IMR-90 (cell line): Measurements from ENCODE around the gene EEF1G. TPM values are rescaled to one million over a fixed set of nuclear protein-coding genes. Genes with fewer than 3 reads are reported as not detected.
A peak's percentile ranks its signal among the peaks of the same experiment; 100 is the strongest.

Source experiments
- ATAC-seq: fragments of 200-7000 bp; cut with Tn5 transposase; 2 replicates; pipeline ENCODE4 v1.9.1; 2020; ENCODE audit warnings: low read depth, mild to moderate bottlenecking, moderate library complexity
- BruUV-seq: library from RNA; stranded (reverse); fragments of 400-500 nt; replicated peaks from 2 replicates; lab custom pipeline; 2021; lab: Mats Ljungman, UMichigan
- CTCF ChIA-PET: fragments of 300-600 bp; formaldehyde crosslinking; extraction: SDS; loops from one replicate; lab custom pipeline; 2021; ENCODE audit warnings: antibody characterized with exemption; lab: Yijun Ruan, JAX
- POLR2A ChIA-PET: fragments of 300-600 bp; sonication (Branson Sonifier 250); formaldehyde crosslinking; loops from one replicate; lab custom pipeline; 2022; ENCODE audit warnings: antibody characterized with exemption; ENCODE audit not compliant: unreplicated experiment; lab: Charles Lee
- DNase-seq: peaks from one replicate; pipeline ENCODE4 v3.0.0; 2013
- H2AFZ ChIP-seq: replicated peaks from 2 replicates; pipeline ENCODE3; 2013; ENCODE audit warnings: low read length, mild to moderate bottlenecking; ENCODE audit not compliant: poor library complexity
- H2AK5ac ChIP-seq: 2 replicates; pipeline ENCODE4 v1.6.1; 2013; ENCODE audit warnings: low read depth, low read length, inconsistent platforms
- H2AK9ac ChIP-seq: replicated peaks from 2 replicates; pipeline ENCODE3; 2013; ENCODE audit warnings: mild to moderate bottlenecking, low read depth, low read length, moderate library complexity; ENCODE audit not compliant: poor library complexity
- H2BK120ac ChIP-seq: 2 replicates; pipeline ENCODE4 v1.6.1; 2013; ENCODE audit warnings: low read depth, low read length, inconsistent platforms
- H2BK15ac ChIP-seq: 3 replicates; pipeline ENCODE4 v1.6.1; 2013; ENCODE audit warnings: low read depth, low read length, inconsistent platforms
- H2BK20ac ChIP-seq: 2 replicates; pipeline ENCODE4 v1.6.1; 2013; ENCODE audit warnings: low read depth, mild to moderate bottlenecking, inconsistent platforms, low read length, moderate library complexity
- H2BK5ac ChIP-seq: 2 replicates; pipeline ENCODE4 v1.6.1; 2013; ENCODE audit warnings: mild to moderate bottlenecking, low read depth, low read length, inconsistent platforms; ENCODE audit not compliant: poor library complexity, severe bottlenecking
- H3K14ac ChIP-seq: replicated peaks from 2 replicates; pipeline ENCODE4 v1.6.1; 2013; ENCODE audit warnings: low read depth, low read length, inconsistent platforms
- H3K18ac ChIP-seq: 2 replicates; pipeline ENCODE4 v1.6.1; 2013; ENCODE audit warnings: low read depth, low read length, control low read depth
- H3K23ac ChIP-seq: 2 replicates; pipeline ENCODE4 v1.6.1; 2013; ENCODE audit warnings: low read depth, low read length, inconsistent platforms
- H3K27ac ChIP-seq: 2 replicates; pipeline ENCODE4 v1.5.1; 2013; ENCODE audit warnings: mild to moderate bottlenecking, control low read depth, low read length; ENCODE audit not compliant: insufficient read depth
- H3K27me3 ChIP-seq: 2 replicates; pipeline ENCODE4 v1.6.1; 2013; ENCODE audit warnings: low read length; ENCODE audit not compliant: control insufficient read depth, insufficient read depth
- H3K36me3 ChIP-seq: 2 replicates; pipeline ENCODE4 v1.6.1; 2013; ENCODE audit warnings: low read length, mixed read lengths; ENCODE audit not compliant: control insufficient read depth, insufficient read depth
- H3K4ac ChIP-seq: 2 replicates; pipeline ENCODE4 v1.6.1; 2013; ENCODE audit warnings: low read depth, low read length, inconsistent platforms
- H3K4me1 ChIP-seq: 2 replicates; pipeline ENCODE4 v1.6.1; 2013; ENCODE audit warnings: low read length, mixed read lengths; ENCODE audit not compliant: control insufficient read depth, insufficient read depth
- H3K4me2 ChIP-seq: 2 replicates; pipeline ENCODE4 v1.6.1; 2013; ENCODE audit warnings: low read depth, mild to moderate bottlenecking, control low read depth, low read length, moderate library complexity
- H3K4me3 ChIP-seq: 2 replicates; pipeline ENCODE4 v1.5.1; 2013; ENCODE audit warnings: low read depth, mild to moderate bottlenecking, control low read depth, low read length, moderate library complexity; ENCODE audit not compliant: insufficient read depth
- H3K56ac ChIP-seq: 2 replicates; pipeline ENCODE4 v1.6.1; 2013; ENCODE audit warnings: low read length, inconsistent platforms; ENCODE audit not compliant: insufficient read depth; ENCODE audit errors: extremely low read depth
- H3K79me1 ChIP-seq, 2 experiments: 2 replicates each; pipeline ENCODE4 v1.6.1; 2013; ENCODE audit warnings: low read length in 2 of 2, inconsistent platforms in 1 of 2, low read depth in 1 of 2
- H3K9ac ChIP-seq: 2 replicates; pipeline ENCODE4 v1.6.1; 2013; ENCODE audit warnings: low read depth, low read length, control low read depth
- H3K9me1 ChIP-seq: 2 replicates; pipeline ENCODE4 v1.6.1; 2013; ENCODE audit warnings: low read length, inconsistent platforms; ENCODE audit not compliant: insufficient read depth
- H3K9me3 ChIP-seq: 2 replicates; pipeline ENCODE4 v1.6.1; 2013; ENCODE audit warnings: low read length; ENCODE audit not compliant: control insufficient read depth, insufficient read depth
- H4K20me1 ChIP-seq: 2 replicates; pipeline ENCODE4 v1.6.1; 2013; ENCODE audit warnings: low read length, inconsistent platforms; ENCODE audit not compliant: insufficient read depth
- H4K5ac ChIP-seq: 2 replicates; pipeline ENCODE4 v1.6.1; 2013; ENCODE audit warnings: mild to moderate bottlenecking, low read depth, low read length, control low read depth
- H4K8ac ChIP-seq, 2 experiments: 2 replicates each; pipeline ENCODE4 v1.6.1; 2013; ENCODE audit warnings: low read depth in 2 of 2, low read length in 2 of 2, control low read depth in 1 of 2, inconsistent platforms in 1 of 2
- H4K91ac ChIP-seq: 2 replicates; pipeline ENCODE4 v1.6.1; 2013; ENCODE audit warnings: low read depth, low read length, inconsistent platforms; ENCODE audit not compliant: insufficient read depth
- BHLHE40 ChIP-seq: fragments of 150-350 bp; IDR thresholded peaks from 2 replicates; pipeline ENCODE4 v1.6.1; 2016; ENCODE audit warnings: mild to moderate bottlenecking, low read depth, low read length
- CEBPB ChIP-seq: IDR thresholded peaks from 2 replicates; pipeline ENCODE4 v1.6.1; 2012; ENCODE audit warnings: low read depth, low read length, improper control_type of control experiment
- CHD1 ChIP-seq: IDR thresholded peaks from 2 replicates; pipeline ENCODE4 v1.6.1; 2012; ENCODE audit warnings: low read depth, low read length, improper control_type of control experiment
- FOS ChIP-seq: fragments of 150-350 bp; IDR thresholded peaks from 2 replicates; pipeline ENCODE4 v1.6.1; 2016; ENCODE audit warnings: low read depth, low read length
- MAFK ChIP-seq: IDR thresholded peaks from 2 replicates; pipeline ENCODE4 v1.6.1; 2012; ENCODE audit warnings: low read depth, low read length, improper control_type of control experiment
- MAZ ChIP-seq: IDR thresholded peaks from 2 replicates; pipeline ENCODE4 v1.6.1; 2012; ENCODE audit warnings: low read depth, mild to moderate bottlenecking, low read length, improper control_type of control experiment, moderate library complexity, borderline replicate concordance
- MXI1 ChIP-seq: IDR thresholded peaks from 2 replicates; pipeline ENCODE4 v1.6.1; 2012; ENCODE audit warnings: low read depth, mild to moderate bottlenecking, low read length, moderate library complexity, borderline replicate concordance
- POLR2A ChIP-seq: IDR thresholded peaks from 2 replicates; pipeline ENCODE4 v1.6.1; 2012; ENCODE audit warnings: mild to moderate bottlenecking, low read depth, low read length
- RAD21 ChIP-seq: IDR thresholded peaks from 2 replicates; pipeline ENCODE4 v1.6.1; 2012; ENCODE audit warnings: low read length, improper control_type of control experiment
- RCOR1 ChIP-seq: IDR thresholded peaks from 2 replicates; pipeline ENCODE4 v1.6.1; 2012; ENCODE audit warnings: mild to moderate bottlenecking, low read length, improper control_type of control experiment; ENCODE audit not compliant: insufficient replicate concordance
- WGBS, 2 experiments: methylation state at CpG; one replicate each; pipeline versions ENCODE4 v1.1.5 to v1.1.7; 2013; ENCODE audit warnings: missing lambda C conversion rate in 2 of 2; ENCODE audit not compliant: insufficient read length in 1 of 2; ENCODE audit errors: extremely low coverage in 2 of 2; 5-methylcytosine and 5-hydroxymethylcytosine counted together
- dilution Hi-C: fragments of 300-500 bp; cut with HindIII; formaldehyde crosslinking; loops from one replicate; pipeline ENCODE4 v1.14.3; 2018; ENCODE audit warnings: low sequenced_read_pairs; ENCODE audit not compliant: unreplicated experiment
- in situ Hi-C: fragments of 300-500 bp; cut with MboI; formaldehyde crosslinking; loops from 3 replicates; pipeline ENCODE4 v1.14.3; 2019; ENCODE audit warnings: low sequenced_read_pairs, inconsistent platforms, mixed read lengths
- intact Hi-C: fragments of 100-400 bp; cut with micrococcal nuclease; formaldehyde crosslinking; loops from 2 replicates; pipeline ENCODE4 v1.10.0; 2022
- polyA plus RNA-seq, 3 experiments: library from polyadenylated mRNA; depleted of rRNA; stranded (reverse); fragments of >200 nt; gene quantifications; 2 replicates each; pipeline ENCODE4 v1.2.3, GENCODE V29; 2012; ENCODE audit warnings: low replicate concordance in 1 of 3
- total RNA-seq: library from RNA; depleted of rRNA; stranded (reverse); fragments of >200 nt; gene quantifications from 2 replicates; pipeline ENCODE4 v1.2.3, GENCODE V29; 2012
- TF ChIP-seq, protein P1 (sequence below): conservative IDR thresholded peaks from 2 replicates; pipeline ENCODE4 v1.5.1; 2012; ENCODE audit warnings: mild to moderate bottlenecking, low read depth, low read length, improper control_type of control experiment
- TF ChIP-seq, protein P2 (sequence below): fragments of 150-350 bp; IDR thresholded peaks from 2 replicates; pipeline ENCODE4 v1.6.1; 2017; ENCODE audit warnings: mild to moderate bottlenecking, antibody characterized with exemption, low read length, low read depth
- TF ChIP-seq, protein P3 (sequence below): fragments of 150-350 bp; IDR thresholded peaks from 2 replicates; pipeline ENCODE4 v1.6.1; 2016; ENCODE audit warnings: low read depth, mild to moderate bottlenecking, low read length, moderate library complexity, borderline replicate concordance

Gene EEF1G
- total and polyA plus RNA-seq, 2 of the 4 experiments (the other 2 are of a cell fraction): 1,684 to 1,857 TPM

DNA sequence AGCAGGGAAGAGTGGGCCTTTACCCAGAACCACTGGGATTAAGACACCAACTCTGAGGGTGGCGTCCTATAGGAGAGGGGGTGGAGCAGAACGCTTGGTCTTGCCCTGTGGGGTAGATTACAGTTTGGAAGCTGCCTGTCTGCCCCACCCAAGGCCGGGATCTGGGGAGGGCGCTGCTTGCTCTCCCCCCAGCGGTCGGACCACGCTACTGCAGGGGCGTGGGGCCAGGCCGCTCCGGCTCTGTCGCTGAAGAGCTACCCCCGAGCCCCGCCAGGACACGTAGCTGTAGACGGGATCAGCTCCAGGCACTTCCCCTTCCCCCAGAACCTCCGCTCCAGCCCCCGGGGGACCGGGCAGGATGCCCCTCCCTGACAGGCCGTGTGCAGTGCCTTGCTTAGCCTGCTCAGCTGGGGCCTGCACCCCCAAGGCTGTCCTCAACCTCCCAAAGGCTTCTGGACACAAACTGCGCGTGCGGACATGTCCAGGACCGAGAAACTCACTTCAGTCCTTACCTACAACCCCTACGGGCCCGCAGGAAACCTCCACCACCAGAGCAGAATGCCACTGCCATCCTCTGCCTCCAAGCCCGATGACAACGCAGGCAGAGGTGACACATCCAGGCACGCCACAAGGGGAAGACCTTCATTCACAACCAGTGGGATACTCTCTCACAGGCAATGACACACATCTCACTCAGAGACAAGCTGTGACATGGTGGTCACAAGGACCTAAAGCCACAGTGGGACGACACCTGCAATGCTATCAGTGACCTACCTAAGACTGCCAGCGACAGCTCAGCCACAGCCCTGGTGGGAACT, 30.7 kb downstream of the EEF1G start:
- H2AFZ ChIP-seq: no peak overlapping the region
- intact Hi-C loops (loop anchor here (1.0 to 5.0 kb wide), 3 partner anchors 36 to 148 kb away; no protein-coding TSS in a partner anchor), in situ Hi-C loops (no loop called here), dilution Hi-C loops (no loop called here)
- peak overlapping the region; percentile 83 for H3K4me2 ChIP-seq
- H2BK20ac ChIP-seq: 0 out of 2 replicates have a peak overlapping the region, but pooled peaks have one; percentile 10
- peak overlapping the region; percentile 94 for H3K27ac ChIP-seq
- peaks cover 50% of the 10 kb centered on the region for H3K4me1 ChIP-seq
- peak; percentile 44 for ATAC-seq
- H4K8ac ChIP-seq: peak overlapping the region; percentile 32; a peak in 3 of 4 replicates
- peak overlapping the region; percentile 81 for H3K56ac ChIP-seq
- BruUV-seq: no TSS peak
- peak overlapping the region; percentile 93 for H3K14ac ChIP-seq
- DNase-seq: peak; percentile 70
- H3K27me3 ChIP-seq: no peaks in the 10 kb centered on the region
- 16% methylated on average over 11 of the region's 30 CpGs; no CpG with 5 or more reads in 1 of the 2 experiments for WGBS, 2 experiments
- POLR2A ChIA-PET: interaction anchor here (0.5 to 3.6 kb wide), 6 partner anchors 10 to 152 kb away, joined by 3 to 16 read pairs (median 8); partner anchors contain the start of gene EEF1G
- H2AK5ac ChIP-seq: peak overlapping the region; percentile 89
- peaks cover 0 to 39% of the 10 kb centered on the region in 2 experiments; a peak in 2 of 4 replicates for H3K79me1 ChIP-seq
- no peaks in the 10 kb centered on the region for H3K9me3 ChIP-seq
- peak overlapping the region; percentile 74 for H2AK9ac ChIP-seq
- CTCF ChIA-PET: interaction anchor here (0.6 to 4.1 kb wide), 20 partner anchors 11 to 148 kb away, joined by 3 to 31 read pairs (median 6); partner anchors contain the start of genes EEF1G and SCGB1A1
- H2BK15ac ChIP-seq: no peak overlapping the region; the same call in 2 of the 3 replicates
- peak overlapping the region; percentile 57 for H2BK120ac ChIP-seq
- peak overlapping the region; percentile 1 for H3K18ac ChIP-seq
- H4K5ac ChIP-seq: peak overlapping the region; percentile 41; the same call in 1 of the 2 replicates
- peak overlapping the region; percentile 98 for H2BK5ac ChIP-seq
- H3K9me1 ChIP-seq: peaks cover 21% of the 10 kb centered on the region
- peaks cover 76% of the 10 kb centered on the region for H4K20me1 ChIP-seq
- peak overlapping the region; percentile 95 for H3K4ac ChIP-seq
- H3K36me3 ChIP-seq: peaks cover 17% of the 10 kb centered on the region
- peak overlapping the region; percentile 86 for H4K91ac ChIP-seq
- H3K4me3 ChIP-seq: peak overlapping the region; percentile 85
- peak overlapping the region; percentile 93 for H3K9ac ChIP-seq
- peak overlapping the region; percentile 89 for H3K23ac ChIP-seq
- TF ChIP-seq MAZ (peak; percentile 75; the same call in 1 of the 2 replicates), RAD21 (peak; percentile 92), FOS (no peak), BHLHE40 (no peak), CEBPB (no peak), POLR2A (no peak), RCOR1 (no peak), CHD1 (no peak), MAFK (no peak), MXI1 (0 out of 2 replicates have a peak, but pooled peaks have one; percentile 59)
- TF ChIP-seq, protein P1, sequence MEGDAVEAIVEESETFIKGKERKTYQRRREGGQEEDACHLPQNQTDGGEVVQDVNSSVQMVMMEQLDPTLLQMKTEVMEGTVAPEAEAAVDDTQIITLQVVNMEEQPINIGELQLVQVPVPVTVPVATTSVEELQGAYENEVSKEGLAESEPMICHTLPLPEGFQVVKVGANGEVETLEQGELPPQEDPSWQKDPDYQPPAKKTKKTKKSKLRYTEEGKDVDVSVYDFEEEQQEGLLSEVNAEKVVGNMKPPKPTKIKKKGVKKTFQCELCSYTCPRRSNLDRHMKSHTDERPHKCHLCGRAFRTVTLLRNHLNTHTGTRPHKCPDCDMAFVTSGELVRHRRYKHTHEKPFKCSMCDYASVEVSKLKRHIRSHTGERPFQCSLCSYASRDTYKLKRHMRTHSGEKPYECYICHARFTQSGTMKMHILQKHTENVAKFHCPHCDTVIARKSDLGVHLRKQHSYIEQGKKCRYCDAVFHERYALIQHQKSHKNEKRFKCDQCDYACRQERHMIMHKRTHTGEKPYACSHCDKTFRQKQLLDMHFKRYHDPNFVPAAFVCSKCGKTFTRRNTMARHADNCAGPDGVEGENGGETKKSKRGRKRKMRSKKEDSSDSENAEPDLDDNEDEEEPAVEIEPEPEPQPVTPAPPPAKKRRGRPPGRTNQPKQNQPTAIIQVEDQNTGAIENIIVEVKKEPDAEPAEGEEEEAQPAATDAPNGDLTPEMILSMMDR: peak; percentile 92
- TF ChIP-seq, protein P2, sequence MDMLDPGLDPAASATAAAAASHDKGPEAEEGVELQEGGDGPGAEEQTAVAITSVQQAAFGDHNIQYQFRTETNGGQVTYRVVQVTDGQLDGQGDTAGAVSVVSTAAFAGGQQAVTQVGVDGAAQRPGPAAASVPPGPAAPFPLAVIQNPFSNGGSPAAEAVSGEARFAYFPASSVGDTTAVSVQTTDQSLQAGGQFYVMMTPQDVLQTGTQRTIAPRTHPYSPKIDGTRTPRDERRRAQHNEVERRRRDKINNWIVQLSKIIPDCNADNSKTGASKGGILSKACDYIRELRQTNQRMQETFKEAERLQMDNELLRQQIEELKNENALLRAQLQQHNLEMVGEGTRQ: no peak
- TF ChIP-seq, protein P3, sequence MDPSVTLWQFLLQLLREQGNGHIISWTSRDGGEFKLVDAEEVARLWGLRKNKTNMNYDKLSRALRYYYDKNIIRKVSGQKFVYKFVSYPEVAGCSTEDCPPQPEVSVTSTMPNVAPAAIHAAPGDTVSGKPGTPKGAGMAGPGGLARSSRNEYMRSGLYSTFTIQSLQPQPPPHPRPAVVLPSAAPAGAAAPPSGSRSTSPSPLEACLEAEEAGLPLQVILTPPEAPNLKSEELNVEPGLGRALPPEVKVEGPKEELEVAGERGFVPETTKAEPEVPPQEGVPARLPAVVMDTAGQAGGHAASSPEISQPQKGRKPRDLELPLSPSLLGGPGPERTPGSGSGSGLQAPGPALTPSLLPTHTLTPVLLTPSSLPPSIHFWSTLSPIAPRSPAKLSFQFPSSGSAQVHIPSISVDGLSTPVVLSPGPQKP: no peak
